Stimulated activated CD8-positive, alpha-beta memory T cell treated with anti-CD3 and anti-CD28 coated beads, Interleukin-15, amount 100 ng/mL, for 1 hour (primary cell): Measurements from ENCODE around the gene GSK3B.

Experiments used
- DNase-seq: peaks from one replicate; pipeline ENCODE4 v3.0.0-alpha.2; 2020; ENCODE audit warnings: low read depth

The GSK3B gene

DNA sequence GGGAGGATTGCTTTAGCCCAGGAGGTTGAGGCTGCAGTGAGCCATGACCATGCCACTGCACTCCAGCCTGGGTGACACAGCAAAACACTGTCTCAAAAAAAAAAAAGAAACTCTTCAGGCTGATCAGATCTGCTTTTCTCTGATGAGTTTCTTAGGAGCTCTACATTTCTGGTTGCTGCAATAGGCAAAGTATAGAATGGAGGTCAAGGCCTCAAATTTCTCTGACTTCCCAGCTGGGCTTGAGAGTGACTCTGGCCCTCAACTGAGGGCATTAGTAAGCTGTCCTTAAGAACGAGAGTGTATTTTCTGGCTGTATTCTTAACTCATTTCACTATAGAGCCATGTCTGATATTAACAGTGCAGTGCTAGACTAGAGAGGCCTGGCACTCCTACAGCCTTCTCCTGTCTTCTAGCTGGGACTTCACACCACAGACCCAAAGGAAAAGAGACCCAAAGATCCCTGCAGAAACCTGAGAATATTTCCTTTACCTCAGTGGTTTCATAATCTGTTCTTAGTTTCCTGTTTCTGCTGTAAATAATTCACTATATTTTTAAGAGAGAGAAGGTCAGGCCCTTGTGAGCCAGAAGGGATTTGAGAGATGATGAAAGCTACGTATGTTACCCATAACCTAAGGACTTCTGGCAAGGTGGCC, 314.4 kb downstream of the GSK3B start:
- no peak for DNase-seq

DNA sequence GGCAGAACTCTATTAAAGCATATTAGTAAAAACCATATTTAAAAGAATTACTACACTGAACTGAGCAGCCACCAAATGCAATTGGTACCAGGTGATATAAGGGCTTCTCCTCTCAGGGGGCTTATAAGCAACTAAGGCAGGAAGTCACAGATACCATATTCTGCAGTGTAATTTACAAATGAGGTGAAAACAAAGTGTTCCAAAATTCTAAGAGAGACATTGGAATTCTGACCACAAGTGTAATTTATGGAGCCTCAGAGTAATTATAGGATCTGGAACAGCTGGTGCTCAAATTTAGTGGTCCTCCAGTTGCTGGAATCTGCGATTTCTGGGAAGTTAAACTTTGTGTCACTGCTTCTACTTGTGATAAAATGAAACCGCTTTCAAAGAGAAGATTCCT, 315.4 kb downstream of the GSK3B start:
- no peak for DNase-seq

DNA sequence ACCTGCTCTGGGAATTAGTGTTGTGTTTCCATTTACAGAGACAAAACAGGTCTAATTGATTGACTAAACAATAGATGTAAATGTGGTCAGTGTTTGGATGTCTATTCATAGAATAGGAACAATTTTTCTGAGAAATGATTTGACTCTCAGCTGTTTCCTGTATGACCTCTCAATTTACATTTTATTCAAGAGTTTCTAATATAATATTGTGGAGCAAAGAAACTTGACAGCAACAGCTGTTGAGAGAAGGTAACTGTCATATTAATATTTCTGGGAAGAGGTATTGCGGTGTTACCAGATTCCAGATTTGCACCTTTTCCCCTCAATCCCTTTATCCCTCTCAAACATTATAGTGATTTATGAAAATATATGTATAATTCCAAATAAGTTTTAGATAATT, 316.1 kb downstream of the GSK3B start:
- DNase-seq = no peak

DNA sequence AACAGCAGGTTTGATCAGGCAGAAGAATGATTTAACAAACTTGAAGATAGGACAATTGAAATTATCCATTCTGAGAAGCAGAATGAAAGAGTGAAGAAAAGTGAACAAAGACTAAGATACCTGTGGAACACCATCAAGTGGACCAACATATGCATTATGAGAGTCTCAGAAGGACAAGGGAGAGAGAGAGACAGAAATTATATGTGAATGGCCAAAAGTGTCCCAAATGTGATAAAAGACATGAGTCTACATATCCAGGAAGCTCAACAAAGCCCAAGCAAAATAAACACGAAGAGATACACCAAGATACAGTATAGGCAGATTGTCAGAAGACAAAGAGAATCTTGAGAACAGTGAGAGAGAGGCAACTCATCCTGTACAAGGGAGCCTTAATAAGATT, 317.9 kb downstream of the GSK3B start:
- no peak for DNase-seq

DNA sequence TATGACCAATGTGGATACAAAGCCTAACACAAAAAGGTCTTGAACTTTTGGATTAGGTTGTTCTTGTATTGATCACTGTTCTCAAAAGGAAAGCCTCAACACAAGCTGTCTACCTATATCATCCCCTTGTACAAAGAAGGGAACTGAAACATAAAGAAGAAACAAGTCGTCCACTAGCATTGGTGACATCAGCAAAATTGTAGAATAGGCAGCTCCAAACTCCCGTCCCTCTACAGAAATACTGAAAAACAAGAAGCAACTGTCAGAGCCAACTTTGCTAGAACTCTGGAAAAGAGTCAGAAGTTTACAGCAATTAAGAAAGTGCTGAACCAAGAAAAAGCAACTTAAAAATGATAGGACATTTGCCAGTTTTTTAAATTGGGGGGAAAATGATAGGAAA, 319.8 kb downstream of the GSK3B start:
- DNase-seq = no peak
